Osteoblast (primary cell): ENCODE measurements around the gene ZNF536. TPM values are rescaled to one million over a fixed set of nuclear protein-coding genes. Genes with fewer than 3 reads are reported as not detected.

ENCODE experiments used
- DNase-seq: peaks from one replicate; pipeline ENCODE4 v3.0.0; 2011; ENCODE audit warnings: low spot score, mixed read lengths; ENCODE audit not compliant: insufficient read length; ENCODE audit errors: missing footprints
- H2AFZ ChIP-seq: 2 replicates; pipeline ENCODE4 v1.6.0; 2011; ENCODE audit warnings: mild to moderate bottlenecking, low read length
- H3K27ac ChIP-seq: 2 replicates; pipeline ENCODE4 v1.5.1; 2011; ENCODE audit warnings: mild to moderate bottlenecking, low read depth, low read length, moderate library complexity
- H3K27me3 ChIP-seq: 2 replicates; pipeline ENCODE4 v1.6.0; 2012; ENCODE audit warnings: mild to moderate bottlenecking, control low read depth, inconsistent platforms, low read length, moderate library complexity; ENCODE audit not compliant: insufficient read depth
- H3K36me3 ChIP-seq: 2 replicates; pipeline ENCODE4 v1.5.1; 2011; ENCODE audit warnings: mild to moderate bottlenecking, low read length, control low read depth, moderate library complexity; ENCODE audit not compliant: insufficient read depth
- H3K4me1 ChIP-seq: 2 replicates; pipeline ENCODE4 v1.5.1; 2011; ENCODE audit warnings: mild to moderate bottlenecking, low read length, control low read depth, moderate library complexity; ENCODE audit not compliant: insufficient read depth
- H3K4me2 ChIP-seq: 2 replicates; pipeline ENCODE4 v1.6.0; 2011; ENCODE audit warnings: mild to moderate bottlenecking, low read length; ENCODE audit not compliant: insufficient read depth
- H3K4me3 ChIP-seq: fragments of 200-600 bp; sonication (generic); 3 replicates; pipeline ENCODE4 v1.5.1; 2012; ENCODE audit warnings: mild to moderate bottlenecking, low read length, inconsistent platforms; ENCODE audit not compliant: insufficient read depth
- H3K79me2 ChIP-seq: 2 replicates; pipeline ENCODE4 v1.6.0; 2012; ENCODE audit warnings: mild to moderate bottlenecking, low read length, control low read depth, inconsistent platforms; ENCODE audit not compliant: insufficient read depth
- H3K9me3 ChIP-seq: 2 replicates; pipeline ENCODE4 v1.5.1; 2011; ENCODE audit warnings: low read depth, low read length, control low read depth
- H4K20me1 ChIP-seq: 2 replicates; pipeline ENCODE4 v1.6.0; 2012; ENCODE audit warnings: mild to moderate bottlenecking, low read length, control low read depth; ENCODE audit not compliant: insufficient read depth
- total RNA-seq: library from RNA; depleted of rRNA; stranded (reverse); fragments of >200 nt; gene quantifications from 2 replicates; pipeline ENCODE4 v1.2.3, GENCODE V29; 2012
- TF ChIP-seq, protein P1 (sequence below): IDR thresholded peaks from 2 replicates; pipeline ENCODE4 v1.5.1; 2011; ENCODE audit warnings: mild to moderate bottlenecking, low read depth, low read length, moderate library complexity; ENCODE audit errors: extremely low read depth

The ZNF536 gene
- total RNA-seq, 1 donor: not detected

DNA sequence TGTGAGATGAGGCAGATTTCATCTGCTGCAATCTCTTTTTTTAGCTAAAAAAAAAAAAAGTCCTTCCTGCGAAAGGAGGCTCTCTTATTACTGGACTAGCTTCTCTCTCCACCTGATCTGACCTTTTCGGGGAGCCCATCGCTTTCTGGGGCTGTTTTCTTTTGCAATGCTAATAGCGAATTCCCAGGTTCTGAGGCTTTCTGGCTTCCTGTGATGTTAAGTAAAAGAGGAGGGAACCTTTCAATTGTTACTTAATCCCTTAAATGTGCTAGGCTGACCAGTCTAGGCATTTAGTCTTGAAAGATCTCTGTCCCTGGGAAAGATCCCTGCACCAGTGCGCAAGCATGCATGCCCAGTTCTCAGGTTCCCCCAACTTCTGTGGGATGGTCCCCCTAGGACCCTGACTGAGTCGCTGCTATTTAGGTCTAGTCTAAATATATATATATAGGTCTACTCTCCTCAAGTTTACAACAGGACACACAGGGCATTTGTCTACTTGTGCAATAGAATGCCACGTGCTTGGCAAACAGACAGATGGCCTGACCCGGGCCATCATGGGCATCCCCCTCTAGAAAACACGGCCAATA is 224.7 kb downstream of the ZNF536 start:
- no peak overlapping the region for H3K4me3 ChIP-seq
- DNase-seq: no peak
- H4K20me1 ChIP-seq: no peaks in the 10 kb centered on the region
- no peak overlapping the region for H3K27ac ChIP-seq
- TF ChIP-seq, protein P1, sequence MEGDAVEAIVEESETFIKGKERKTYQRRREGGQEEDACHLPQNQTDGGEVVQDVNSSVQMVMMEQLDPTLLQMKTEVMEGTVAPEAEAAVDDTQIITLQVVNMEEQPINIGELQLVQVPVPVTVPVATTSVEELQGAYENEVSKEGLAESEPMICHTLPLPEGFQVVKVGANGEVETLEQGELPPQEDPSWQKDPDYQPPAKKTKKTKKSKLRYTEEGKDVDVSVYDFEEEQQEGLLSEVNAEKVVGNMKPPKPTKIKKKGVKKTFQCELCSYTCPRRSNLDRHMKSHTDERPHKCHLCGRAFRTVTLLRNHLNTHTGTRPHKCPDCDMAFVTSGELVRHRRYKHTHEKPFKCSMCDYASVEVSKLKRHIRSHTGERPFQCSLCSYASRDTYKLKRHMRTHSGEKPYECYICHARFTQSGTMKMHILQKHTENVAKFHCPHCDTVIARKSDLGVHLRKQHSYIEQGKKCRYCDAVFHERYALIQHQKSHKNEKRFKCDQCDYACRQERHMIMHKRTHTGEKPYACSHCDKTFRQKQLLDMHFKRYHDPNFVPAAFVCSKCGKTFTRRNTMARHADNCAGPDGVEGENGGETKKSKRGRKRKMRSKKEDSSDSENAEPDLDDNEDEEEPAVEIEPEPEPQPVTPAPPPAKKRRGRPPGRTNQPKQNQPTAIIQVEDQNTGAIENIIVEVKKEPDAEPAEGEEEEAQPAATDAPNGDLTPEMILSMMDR: no peak
- no peaks in the 10 kb centered on the region for H3K4me1 ChIP-seq
- H3K36me3 ChIP-seq: no peaks in the 10 kb centered on the region
- H3K27me3 ChIP-seq: no peaks in the 10 kb centered on the region
- H3K4me2 ChIP-seq: no peak overlapping the region
- no peak overlapping the region for H2AFZ ChIP-seq
- H3K79me2 ChIP-seq: no peaks in the 10 kb centered on the region
- H3K9me3 ChIP-seq: no peaks in the 10 kb centered on the region

DNA sequence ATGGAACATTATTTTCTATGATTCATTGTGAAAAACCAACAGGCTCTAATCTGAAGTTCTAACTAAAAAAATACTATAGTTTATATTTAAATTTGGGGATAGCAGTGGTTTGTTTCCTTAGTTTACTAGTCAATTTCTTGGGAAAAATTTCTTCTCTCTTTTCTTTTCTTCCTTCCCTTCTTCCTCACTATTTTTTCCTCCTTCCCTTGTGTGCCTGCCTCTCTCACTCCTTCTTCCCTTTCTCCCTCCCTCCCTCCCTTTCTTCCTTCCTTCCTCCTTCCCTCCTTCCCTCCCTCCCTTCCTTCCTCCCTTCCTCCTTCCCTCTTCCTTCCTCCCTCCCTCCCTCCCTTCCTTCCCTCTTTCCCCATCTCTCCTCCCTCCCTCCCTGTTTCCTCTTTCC is 226.5 kb downstream of the ZNF536 start:
- Histone ChIP-seq H4K20me1 (no peaks in the 10 kb centered on the region), H3K79me2 (no peaks in the 10 kb centered on the region), H3K4me3 (no peak overlapping the region), H3K27me3 (no peaks in the 10 kb centered on the region), H3K4me1 (no peaks in the 10 kb centered on the region), H3K9me3 (no peaks in the 10 kb centered on the region), H3K36me3 (no peaks in the 10 kb centered on the region), H3K27ac (no peak overlapping the region), H2AFZ (no peak overlapping the region), H3K4me2 (no peak overlapping the region)
- DNase-seq: no peak
- TF ChIP-seq, protein P1: no peak

DNA sequence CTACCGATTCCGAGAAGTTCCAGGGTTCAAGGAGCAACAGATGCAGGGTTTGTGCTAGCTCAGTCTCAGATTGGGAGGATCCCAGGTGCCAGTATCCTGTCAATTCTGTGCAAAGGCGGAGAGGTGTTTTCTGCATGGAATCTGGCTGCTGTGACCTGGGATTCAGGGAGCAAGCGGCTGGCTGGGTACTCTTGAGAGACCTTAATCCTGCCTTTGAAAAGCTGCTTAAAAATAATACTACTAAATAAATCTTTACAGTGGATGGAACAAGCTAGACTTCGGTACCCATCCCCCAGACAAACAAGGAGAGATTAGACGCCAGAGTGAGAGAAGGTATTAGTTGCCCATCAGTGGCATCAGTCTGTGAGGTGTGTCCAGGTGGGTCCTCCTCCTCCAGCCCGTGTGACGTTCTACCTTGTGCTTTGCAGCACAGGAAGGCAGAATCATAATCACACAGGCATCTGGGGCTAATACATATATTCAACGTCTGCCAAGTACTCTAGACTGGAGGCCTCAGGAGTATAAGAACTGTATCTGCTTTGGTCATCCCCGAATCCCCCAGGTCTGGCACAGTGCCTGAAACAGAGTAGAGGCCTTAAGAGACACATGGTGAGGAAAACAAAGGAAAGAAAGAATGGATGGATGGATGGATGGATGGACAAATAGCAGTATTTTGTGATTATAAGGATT is 230.6 kb downstream of the ZNF536 start:
- DNase-seq: no peak
- Histone ChIP-seq H3K79me2 (no peaks in the 10 kb centered on the region), H3K9me3 (no peaks in the 10 kb centered on the region), H3K27ac (no peak overlapping the region), H3K4me3 (no peak overlapping the region), H4K20me1 (no peaks in the 10 kb centered on the region), H3K4me2 (no peak overlapping the region), H3K4me1 (no peaks in the 10 kb centered on the region), H2AFZ (no peak overlapping the region), H3K27me3 (no peaks in the 10 kb centered on the region), H3K36me3 (no peaks in the 10 kb centered on the region)
- TF ChIP-seq, protein P1: no peak

DNA sequence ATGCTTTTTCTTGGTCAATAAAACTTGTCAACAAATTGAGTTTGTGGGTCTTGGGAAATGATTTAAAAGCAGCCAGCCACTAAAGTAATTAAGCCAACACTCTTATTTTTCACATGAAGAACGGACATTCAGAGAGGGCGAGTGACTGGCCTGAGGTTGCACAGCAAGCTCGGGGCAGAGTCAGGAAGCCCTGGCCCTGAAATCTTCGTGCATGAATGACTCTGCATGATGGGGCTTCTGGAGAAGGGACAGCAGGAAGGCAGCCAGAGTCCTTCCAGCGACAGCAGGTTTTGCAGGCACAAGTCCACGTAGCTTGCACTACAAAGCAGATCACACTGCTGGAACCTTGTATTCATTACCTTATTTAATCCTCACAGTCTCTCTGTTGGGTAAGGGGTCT is 232.5 kb downstream of the ZNF536 start:
- no peaks in the 10 kb centered on the region for H3K27me3 ChIP-seq
- H3K4me2 ChIP-seq: no peak overlapping the region
- no peaks in the 10 kb centered on the region for H3K36me3 ChIP-seq
- H3K4me1 ChIP-seq: no peaks in the 10 kb centered on the region
- TF ChIP-seq, protein P1: no peak
- no peaks in the 10 kb centered on the region for H3K79me2 ChIP-seq
- no peak overlapping the region for H2AFZ ChIP-seq
- H4K20me1 ChIP-seq: no peaks in the 10 kb centered on the region
- no peak overlapping the region for H3K4me3 ChIP-seq
- H3K9me3 ChIP-seq: no peaks in the 10 kb centered on the region
- no peak for DNase-seq
- no peak overlapping the region for H3K27ac ChIP-seq
